ENCODE measurements around the gene STK17B. TPM values are rescaled to one million over a fixed set of nuclear protein-coding genes. Genes with fewer than 3 reads are reported as not detected.

STK17B gene
- total and polyA plus RNA-seq, 10 donors: 48.7 to 248 (median 186) TPM

DNA sequence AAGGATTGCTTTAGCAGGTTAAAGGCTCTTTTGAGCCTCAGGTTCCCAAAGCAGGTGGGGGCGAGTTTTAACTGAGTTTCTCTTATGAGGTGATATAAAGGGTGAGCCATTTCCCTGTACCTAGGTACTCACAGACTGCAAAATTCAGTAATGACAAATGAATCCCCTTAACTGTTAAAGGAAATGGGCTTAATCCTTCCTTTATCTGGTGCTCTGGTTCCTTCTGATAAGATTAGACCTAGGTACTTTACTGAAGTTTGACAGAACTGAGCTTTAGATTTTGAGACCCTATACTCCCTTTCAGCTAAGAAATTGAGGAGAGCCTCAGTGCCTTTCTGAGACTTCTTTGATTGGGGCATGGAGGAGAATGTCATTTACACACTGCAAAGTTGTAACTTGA, 42.6 kb downstream of the STK17B start:
- Histone ChIP-seq H3K4me1 (peaks cover 0 to 3% (median 0%) of the 10 kb centered on the region in 6 donors), H3K36me3 (peaks cover 0 to 18% (median 3%) of the 10 kb centered on the region in 6 donors), H3K4me3 (no peak overlapping the region), H3K27ac (no peak overlapping the region), H3K27me3 (replicated peaks in 1 of 7) (no peaks in the 10 kb centered on the region), H3K9me3 (peaks cover 11 to 82% (median 67%) of the 10 kb centered on the region in 8 donors)
- DNase-seq: no peak
- TF ChIP-seq POLR2A (IDR thresholded peaks at IDR 0.05) (no peak), POLR2AphosphoS5 (IDR thresholded peaks at IDR 0.05) (no peak)
- TF ChIP-seq, protein P1, sequence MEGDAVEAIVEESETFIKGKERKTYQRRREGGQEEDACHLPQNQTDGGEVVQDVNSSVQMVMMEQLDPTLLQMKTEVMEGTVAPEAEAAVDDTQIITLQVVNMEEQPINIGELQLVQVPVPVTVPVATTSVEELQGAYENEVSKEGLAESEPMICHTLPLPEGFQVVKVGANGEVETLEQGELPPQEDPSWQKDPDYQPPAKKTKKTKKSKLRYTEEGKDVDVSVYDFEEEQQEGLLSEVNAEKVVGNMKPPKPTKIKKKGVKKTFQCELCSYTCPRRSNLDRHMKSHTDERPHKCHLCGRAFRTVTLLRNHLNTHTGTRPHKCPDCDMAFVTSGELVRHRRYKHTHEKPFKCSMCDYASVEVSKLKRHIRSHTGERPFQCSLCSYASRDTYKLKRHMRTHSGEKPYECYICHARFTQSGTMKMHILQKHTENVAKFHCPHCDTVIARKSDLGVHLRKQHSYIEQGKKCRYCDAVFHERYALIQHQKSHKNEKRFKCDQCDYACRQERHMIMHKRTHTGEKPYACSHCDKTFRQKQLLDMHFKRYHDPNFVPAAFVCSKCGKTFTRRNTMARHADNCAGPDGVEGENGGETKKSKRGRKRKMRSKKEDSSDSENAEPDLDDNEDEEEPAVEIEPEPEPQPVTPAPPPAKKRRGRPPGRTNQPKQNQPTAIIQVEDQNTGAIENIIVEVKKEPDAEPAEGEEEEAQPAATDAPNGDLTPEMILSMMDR (IDR thresholded peaks at IDR 0.05 in 8 of 11, conservative IDR thresholded peaks at IDR 0.05 in 3 of 11): no peak
- intact Hi-C loops (cut with DNase I; ENCODE audit: low total_unique reads): no loop called here
- 87 to 96% (median 93%) methylated on average over 1 of the region's 1 CpG for WGBS, 5 donors

DNA sequence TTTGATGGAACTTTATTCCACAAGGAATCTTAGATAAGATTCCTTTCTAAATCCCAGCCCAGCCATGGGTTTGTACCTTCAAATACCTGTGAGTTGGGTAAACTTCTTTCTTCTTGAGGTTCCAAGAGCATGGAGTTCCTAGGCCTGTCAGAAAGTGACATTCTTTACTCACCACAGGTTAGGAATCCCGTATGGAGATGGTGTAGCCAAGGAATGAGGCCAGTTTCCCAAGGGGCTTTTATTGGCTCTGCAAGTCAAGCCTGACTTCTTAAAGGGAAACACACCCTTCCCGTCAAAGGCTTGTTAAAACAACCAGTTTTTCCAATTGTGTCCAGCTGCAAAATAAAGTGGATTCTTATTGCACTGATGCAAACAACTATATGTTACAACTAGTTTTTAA, 45.8 kb downstream of the STK17B start:
- 69 to 85% (median 82%) methylated on average over 2 of the region's 2 CpGs for WGBS, 5 donors
- intact Hi-C loops (cut with DNase I; ENCODE audit: low total_unique reads): no loop called here
- Histone ChIP-seq H3K4me3 (no peak overlapping the region), H3K27ac (no peak overlapping the region), H3K27me3 (replicated peaks in 1 of 7) (no peaks in the 10 kb centered on the region), H3K36me3 (no peaks in the 10 kb centered on the region), H3K9me3 (peaks cover 9 to 54% (median 36%) of the 10 kb centered on the region in 8 donors), H3K4me1 (no peaks in the 10 kb centered on the region)
- TF ChIP-seq, protein P1 (IDR thresholded peaks at IDR 0.05 in 8 of 11, conservative IDR thresholded peaks at IDR 0.05 in 3 of 11): no peak
- TF ChIP-seq POLR2A (IDR thresholded peaks at IDR 0.05) (no peak), POLR2AphosphoS5 (IDR thresholded peaks at IDR 0.05) (no peak)
- no peak for DNase-seq

DNA sequence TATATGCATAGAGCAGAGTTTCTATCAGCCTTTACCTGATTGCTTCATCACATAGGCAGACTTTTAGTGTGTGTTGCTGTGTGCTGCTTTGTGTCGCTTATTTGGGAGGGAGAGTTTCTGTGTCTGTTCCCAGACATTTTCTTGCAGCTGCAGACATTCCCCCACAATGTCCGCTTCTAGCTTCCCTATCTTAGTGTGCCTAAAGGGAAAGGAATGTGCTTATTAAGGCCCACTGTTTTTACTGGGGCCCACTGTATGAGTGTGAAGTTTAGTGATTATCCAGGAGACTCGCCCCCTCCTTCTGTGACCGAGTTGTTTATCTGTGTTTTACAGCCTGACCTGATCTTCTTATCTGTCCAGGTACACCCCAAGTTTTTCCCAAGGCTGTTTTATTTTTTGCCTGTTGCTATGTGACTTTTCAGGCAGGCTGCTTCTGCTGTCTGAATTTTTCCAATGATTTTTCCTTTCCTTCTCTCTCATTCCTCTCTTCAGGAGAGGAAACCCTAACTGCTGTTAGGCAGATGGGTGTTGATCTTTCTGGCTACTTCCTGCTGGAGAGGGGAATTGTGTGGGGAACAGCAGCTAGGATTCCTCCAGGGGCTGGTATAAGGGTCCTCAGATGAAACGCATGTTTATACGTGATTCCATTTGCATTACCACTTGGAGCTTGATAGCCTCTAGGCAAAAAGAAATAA, 47.6 kb downstream of the STK17B start:
- no peak overlapping the region for H3K4me3 ChIP-seq
- 87 to 92% (median 91%) methylated on average over 6 of the region's 6 CpGs for WGBS, 5 donors
- intact Hi-C loops (cut with DNase I; ENCODE audit: low total_unique reads): no loop called here
- peaks cover 0 to 36% (median 18%) of the 10 kb centered on the region in 8 donors for H3K9me3 ChIP-seq
- DNase-seq: no peak
- H3K27me3 ChIP-seq (replicated peaks in 1 of 7): no peaks in the 10 kb centered on the region
- H3K27ac ChIP-seq: no peak overlapping the region
- TF ChIP-seq, protein P1 (IDR thresholded peaks at IDR 0.05 in 8 of 11, conservative IDR thresholded peaks at IDR 0.05 in 3 of 11): no peak
- TF ChIP-seq POLR2A (IDR thresholded peaks at IDR 0.05) (no peak), POLR2AphosphoS5 (IDR thresholded peaks at IDR 0.05) (no peak)
- H3K36me3 ChIP-seq: no peaks in the 10 kb centered on the region
- H3K4me1 ChIP-seq: no peaks in the 10 kb centered on the region

DNA sequence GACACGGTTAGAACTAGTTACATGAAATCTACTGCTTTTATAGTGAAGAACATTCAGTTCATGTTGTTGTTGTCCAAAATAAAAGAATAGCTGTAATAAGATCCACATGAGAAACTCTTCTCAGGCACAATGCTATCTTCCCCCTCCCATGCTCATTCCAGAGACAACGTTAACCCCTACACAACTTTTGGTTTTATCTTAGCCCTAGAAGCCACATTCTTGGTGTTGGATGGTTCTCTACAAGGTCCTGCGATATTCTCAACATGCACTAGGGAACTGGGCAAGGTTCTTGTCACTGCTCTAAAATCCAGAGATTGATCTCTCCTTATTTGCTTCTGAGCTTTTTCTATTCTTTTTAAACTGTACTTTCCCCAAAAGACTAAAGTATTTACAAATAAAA, 51.5 kb downstream of the STK17B start:
- intact Hi-C loops (cut with DNase I; ENCODE audit: low total_unique reads): no loop called here
- H3K4me3 ChIP-seq: no peak overlapping the region

More for the DNA sequence above, 51.5 kb downstream of the STK17B start:
- Histone ChIP-seq H3K27me3 (replicated peaks in 1 of 7) (no peaks in the 10 kb centered on the region), H3K27ac (no peak overlapping the region), H3K9me3 (peaks cover 0 to 8% (median 0%) of the 10 kb centered on the region in 8 donors), H3K4me1 (no peaks in the 10 kb centered on the region), H3K36me3 (no peaks in the 10 kb centered on the region)
- 84 to 90% (median 87%) methylated on average over 3 of the region's 3 CpGs for WGBS, 5 donors
- DNase-seq: no peak
- TF ChIP-seq, protein P1 (IDR thresholded peaks at IDR 0.05 in 8 of 11, conservative IDR thresholded peaks at IDR 0.05 in 3 of 11): no peak
- TF ChIP-seq POLR2AphosphoS5 (IDR thresholded peaks at IDR 0.05): no peak
- no peak for TF ChIP-seq POLR2A (IDR thresholded peaks at IDR 0.05)
